HG02623 (cell line): ENCODE data around the gene NDUFA13.
A peak's percentile ranks its signal among the peaks of the same experiment; 100 is the strongest.
"Not testable (repeated sequence)": the region's sequence is repeated elsewhere in the genome, so short reads cannot be mapped to it uniquely, and the experiment has no call there.

Experiments
- ATAC-seq: cut with Tn5 transposase; IDR thresholded peaks from one replicate; pipeline ENCODE4 v1.9.1; 2021; ENCODE audit warnings: moderate library complexity; ENCODE audit not compliant: unreplicated experiment

Gene NDUFA13

GRCh38 chr19:19515642-19516519 lies at the start of gene NDUFA13:
NDUFA13 (plus strand) TSS chr19:19516225; CDS start chr19:19516239, 14 bp downstream.
- peak; percentile 93 for ATAC-seq

GRCh38 chr19:19468424-19469050 lies 47.5 kb upstream of the NDUFA13 start:
- no peak for ATAC-seq

GRCh38 chr19:19470579-19470978 lies 45.4 kb upstream of the NDUFA13 start:
- no peak for ATAC-seq

GRCh38 chr19:19471682-19472081 lies 44.3 kb upstream of the NDUFA13 start:
- ATAC-seq, result no peak

GRCh38 chr19:19472106-19472505 lies 43.9 kb upstream of the NDUFA13 start:
- ATAC-seq, result not testable (repeated sequence)

GRCh38 chr19:19475015-19475765 lies 40.8 kb upstream of the NDUFA13 start:
- no peak for ATAC-seq

GRCh38 chr19:19475849-19476828 lies 39.9 kb upstream of the NDUFA13 start:
- ATAC-seq, result no peak

GRCh38 chr19:19477705-19478383 lies 38.2 kb upstream of the NDUFA13 start:
- no peak for ATAC-seq

- no peak for ATAC-seq
Measured at GRCh38 chr19:19480688-19481087, 35.3 kb upstream of the NDUFA13 start.

GRCh38 chr19:19482809-19483596 lies 33.0 kb upstream of the NDUFA13 start:
- no peak for ATAC-seq

- ATAC-seq, result no peak
Measured at GRCh38 chr19:19485161-19485997, 30.6 kb upstream of the NDUFA13 start.

- no peak for ATAC-seq
Measured at GRCh38 chr19:19485998-19486290, 30.1 kb upstream of the NDUFA13 start.

- no peak for ATAC-seq
Measured at GRCh38 chr19:19486343-19487076, 29.5 kb upstream of the NDUFA13 start.

GRCh38 chr19:19487077-19487949 lies 28.7 kb upstream of the NDUFA13 start:
- no peak for ATAC-seq

- ATAC-seq, result no peak
Measured at GRCh38 chr19:19487950-19488874, 27.8 kb upstream of the NDUFA13 start.
